HG03354 (cell line): ENCODE results near the gene PDE9A.

Source experiments
- ATAC-seq: cut with Tn5 transposase; IDR thresholded peaks from one replicate; pipeline ENCODE4 v1.9.1; 2021; ENCODE audit warnings: mild to moderate bottlenecking; ENCODE audit not compliant: unreplicated experiment, poor library complexity, severe bottlenecking

Gene PDE9A

GRCh38 chr21:42668298-42668992 lies 15.0 kb downstream of the PDE9A start:
- ATAC-seq, result no peak

DNA sequence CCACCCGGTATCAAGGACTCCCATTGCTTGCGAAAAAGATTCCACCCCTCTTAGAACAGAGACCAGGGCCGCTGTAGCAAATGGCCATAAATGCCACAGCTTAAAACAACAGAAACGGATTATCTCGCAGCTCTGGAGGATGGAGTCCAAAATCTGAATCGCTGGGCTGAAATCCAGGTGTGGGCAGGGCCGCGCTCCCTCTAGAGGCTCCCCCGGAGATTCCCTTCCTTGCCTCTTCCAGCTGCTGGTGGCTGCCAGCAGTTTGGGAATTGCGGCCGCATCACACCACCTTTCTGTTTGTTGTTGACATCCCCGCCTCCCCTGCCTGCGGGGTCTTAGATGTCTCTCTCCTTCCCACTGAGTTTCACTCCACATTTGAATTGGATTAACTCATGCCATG lies 15.6 kb downstream of the PDE9A start:
- no peak for ATAC-seq

DNA sequence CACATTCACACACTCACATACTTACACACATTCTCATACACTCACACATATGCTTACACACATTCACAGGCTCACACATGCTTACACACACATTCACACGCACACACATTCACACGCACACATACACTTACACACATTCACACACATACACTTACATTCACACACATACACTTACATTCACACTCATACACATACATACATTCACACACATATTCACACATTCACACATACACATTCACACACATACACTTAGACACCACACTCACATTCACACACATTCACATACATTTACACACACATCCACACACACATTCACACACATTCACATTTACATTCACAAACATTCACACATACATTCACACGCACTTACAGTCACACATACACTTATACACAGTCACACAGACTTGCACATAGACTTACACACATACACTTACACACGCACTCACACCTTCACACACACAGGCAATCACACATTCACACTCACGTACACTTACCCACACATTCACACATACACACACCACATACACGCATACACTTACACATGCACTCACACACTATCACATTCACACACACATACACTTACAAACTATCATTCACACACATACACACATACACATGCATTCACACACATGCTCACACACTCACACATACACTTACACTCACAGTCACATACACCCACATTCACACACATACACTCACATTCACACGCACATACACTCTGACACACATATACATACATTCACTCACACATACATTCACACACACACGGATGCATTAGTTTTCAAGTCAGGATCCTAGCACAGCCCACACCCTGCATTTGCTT lies 16.8 kb downstream of the PDE9A start:
- no peak for ATAC-seq

DNA sequence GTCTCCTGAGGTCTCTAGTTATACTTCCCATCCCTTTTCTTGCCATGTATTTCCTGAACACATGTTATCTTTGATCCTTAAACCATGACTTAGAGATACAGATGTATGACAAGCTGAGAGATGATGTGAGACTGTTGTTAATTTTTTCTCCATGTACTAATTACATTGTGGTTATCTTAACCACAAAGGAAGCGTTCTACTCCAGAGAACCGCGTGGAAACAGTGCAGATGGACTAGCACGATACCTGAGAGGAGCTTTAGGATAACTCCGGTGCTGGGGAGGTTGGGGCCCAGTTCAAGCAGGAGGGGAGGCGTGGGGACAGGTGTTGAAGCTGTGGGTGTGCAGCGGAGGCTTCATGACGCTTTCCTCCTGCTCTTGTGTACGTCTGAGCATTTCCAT lies 17.5 kb downstream of the PDE9A start:
- no peak for ATAC-seq

DNA sequence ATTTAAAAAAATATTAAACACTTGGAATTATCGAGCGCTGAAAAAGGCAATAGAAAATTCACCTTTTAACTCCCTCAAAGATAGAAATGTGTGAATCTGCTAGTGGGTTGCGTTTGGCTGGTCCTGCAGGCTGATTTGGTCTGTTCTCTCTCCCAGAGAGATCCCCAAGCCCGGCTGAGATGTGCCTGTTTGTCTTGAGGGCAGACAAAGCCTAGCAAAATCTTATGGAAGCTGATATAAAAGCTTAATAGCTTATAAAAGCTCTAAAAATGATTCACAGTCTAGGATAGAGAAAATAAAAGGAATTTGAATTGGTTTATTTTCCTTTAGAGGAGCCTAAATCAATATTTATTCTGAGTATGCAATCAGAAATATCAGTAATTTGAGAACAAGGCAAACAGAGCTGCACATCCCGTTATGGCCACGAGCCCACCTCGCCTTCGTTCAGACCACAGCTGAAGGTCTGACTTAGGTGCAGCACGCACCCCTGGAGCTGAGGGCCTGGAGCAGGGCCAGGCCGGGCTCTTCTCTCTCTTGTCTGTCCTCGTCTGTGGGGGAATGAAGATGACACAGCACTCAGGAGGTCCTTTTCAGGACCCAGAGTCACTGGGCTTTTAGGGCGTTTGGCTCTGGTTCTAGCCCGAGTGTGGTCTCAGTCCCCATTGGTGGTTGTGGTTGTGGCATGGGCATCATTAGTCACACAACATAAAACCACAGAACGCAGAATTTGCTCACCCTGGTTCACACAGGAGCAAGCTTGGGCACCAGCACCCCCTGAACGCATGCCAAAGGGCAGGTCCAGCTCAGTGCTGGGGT lies 18.6 kb downstream of the PDE9A start:
- ATAC-seq, result no peak

DNA sequence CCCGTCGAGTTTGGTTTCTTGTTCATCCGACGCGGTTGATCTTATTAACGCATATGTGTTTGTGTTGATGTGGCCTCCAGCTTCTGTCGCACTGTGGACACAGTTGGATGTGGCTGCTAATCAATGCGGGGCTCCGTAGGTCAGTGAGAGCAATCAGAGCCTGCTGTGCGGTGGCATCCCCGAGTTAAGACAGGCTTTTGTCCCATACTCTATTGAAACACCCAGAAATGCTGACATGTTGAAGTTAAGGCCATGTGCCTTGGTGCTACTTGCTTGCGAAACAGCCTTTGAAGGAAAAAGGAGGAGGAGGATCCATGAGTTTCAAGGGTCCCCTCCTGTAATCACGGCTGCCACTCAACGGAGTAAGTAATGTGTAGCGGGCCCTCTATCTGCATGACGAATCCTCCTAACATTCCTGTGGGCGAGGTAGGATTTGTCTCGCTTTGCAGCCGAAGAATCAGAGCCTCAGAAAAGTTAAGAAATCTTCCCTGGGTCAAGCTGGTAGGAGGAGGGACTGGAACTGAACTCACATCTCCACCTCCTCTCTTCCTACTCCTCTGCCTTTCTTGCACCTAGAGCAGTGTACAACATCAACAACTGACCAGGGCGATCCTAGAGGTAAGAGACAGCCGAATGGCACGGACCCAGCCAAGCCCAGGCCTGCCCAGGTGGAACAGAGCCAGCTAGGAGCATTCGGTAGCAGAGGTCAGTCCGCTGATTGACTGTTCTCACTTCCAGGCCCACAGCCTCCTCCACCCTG lies 19.5 kb downstream of the PDE9A start:
- no peak for ATAC-seq

- no peak for ATAC-seq
Observed at GRCh38 chr21:42673633-42674328, 20.4 kb downstream of the PDE9A start.

- no peak for ATAC-seq
Observed at GRCh38 chr21:42674351-42674940, 21.0 kb downstream of the PDE9A start.

DNA sequence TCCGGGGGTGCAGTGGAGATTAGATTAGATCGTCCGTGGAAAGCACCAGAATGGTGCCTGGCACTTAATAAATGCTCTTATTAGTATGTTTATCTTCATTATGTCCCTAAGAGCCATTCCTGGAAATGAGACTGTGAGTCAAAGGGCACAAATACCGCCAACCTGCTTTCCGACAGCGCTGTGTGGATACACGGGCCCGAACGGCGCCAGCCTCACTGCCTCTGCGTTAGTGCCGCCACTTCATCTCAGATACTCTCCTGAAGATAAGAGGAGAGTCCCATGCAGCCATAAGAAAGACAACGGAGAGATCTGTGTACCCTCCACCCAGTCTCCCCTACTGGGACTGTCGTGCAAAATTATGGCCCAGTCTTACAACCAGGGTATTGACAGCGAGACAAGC lies 22.0 kb downstream of the PDE9A start:
- no peak for ATAC-seq

GRCh38 chr21:42676808-42677207 lies 23.4 kb downstream of the PDE9A start:
- ATAC-seq, result no peak

GRCh38 chr21:42677339-42678321 lies 24.2 kb downstream of the PDE9A start:
- no peak for ATAC-seq

DNA sequence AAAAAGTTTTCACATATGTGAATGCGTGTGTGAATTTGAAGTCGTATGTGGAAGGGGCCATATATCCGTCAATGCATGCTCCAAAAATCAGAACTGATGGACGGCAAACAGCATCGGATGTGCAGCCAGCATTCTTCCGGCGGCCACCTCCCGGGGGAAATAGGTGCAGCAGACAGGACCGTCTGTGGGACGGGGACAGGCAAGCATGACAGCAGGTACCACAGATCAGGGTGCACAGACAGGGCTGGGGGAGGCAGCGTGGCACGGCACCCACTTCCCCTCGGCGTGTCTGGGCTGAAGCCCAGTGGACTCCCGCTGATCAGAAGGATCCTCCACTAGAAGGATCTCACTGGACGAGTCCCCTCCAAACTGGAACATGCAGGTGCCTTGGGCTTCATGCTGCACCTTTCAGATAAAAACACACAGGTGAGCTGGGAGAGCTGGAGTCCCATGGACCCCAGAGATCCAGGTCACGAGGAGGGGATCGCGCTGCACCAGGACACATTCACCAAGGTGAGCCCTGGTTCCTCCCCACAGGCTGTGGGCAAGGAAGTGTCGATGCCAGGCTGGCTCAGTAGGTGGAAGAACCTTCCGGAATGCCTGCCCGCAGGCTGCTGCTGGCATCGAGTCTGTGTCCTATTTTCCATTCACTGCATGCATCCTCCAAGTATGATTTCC lies 25.3 kb downstream of the PDE9A start:
- no peak for ATAC-seq

DNA sequence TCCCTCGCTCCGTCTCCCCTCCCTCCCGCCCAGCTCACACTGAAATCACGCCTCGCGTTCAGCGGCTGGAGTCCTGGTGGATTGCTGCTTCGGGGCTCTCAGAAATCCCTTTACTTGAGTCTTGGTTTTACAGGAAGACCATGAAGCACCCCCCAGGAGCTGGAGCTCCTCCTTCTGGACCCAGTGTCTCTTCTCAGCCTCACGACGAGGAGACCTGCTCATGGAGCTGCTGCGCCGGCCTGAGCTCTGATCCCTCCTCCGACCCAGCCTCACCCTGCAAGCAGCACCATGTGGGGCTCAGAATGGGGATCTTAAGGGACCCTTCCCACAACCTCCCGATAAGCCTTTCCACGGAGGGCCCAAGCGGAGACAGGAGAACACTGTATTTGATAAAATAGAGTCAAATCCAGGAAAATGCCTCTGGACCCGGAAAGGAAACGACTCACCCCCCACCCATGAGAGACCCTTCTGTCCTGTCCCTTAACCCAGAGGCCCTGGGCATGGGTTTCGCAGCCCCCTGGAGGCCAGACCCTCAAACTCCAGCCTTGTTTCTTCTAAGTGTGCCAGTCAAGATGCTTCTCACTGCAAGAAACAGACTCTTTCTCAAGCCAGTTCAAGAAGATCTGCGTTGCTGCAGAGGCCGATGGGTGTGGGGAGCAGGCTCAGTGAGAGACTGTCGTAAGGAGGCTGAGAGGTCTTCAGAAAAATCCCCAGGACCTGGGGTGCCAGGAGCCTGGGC lies 26.1 kb downstream of the PDE9A start:
- no peak for ATAC-seq

DNA sequence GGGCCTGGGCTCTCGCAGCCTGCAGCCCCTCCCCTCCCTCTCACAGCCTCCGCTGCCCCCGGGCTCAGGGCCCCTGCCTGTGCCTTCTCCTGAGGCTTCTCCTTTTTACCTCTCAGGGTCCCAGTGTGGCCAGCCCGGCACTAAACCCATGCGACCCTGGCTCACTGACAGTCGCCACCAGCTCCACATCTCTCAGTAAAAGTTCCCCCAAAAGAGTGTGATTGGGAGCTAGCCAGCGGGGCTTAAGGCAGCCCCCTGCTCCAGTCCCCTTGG lies 26.6 kb downstream of the PDE9A start:
- no peak for ATAC-seq

DNA sequence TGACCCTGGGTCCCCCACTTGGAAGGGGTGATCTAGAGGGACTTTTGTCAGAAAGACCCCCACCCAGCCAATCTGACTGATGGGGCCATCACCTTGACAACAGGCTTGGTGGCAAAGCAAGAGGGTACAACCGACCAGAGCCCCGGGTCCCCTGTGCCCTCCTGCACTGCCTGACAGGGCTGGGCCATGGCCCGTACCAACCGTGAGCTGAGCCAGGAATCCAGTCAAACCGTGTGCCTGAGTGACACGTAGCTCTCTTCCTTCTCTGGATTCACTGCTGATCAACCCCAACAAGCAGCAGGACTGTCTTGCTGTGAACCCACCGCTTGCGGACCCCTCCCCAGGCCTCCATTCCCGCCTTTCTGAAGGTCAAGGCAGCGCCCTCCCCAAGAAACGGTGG lies 27.0 kb downstream of the PDE9A start:
- ATAC-seq, result no peak

GRCh38 chr21:42681296-42682206 lies 28.1 kb downstream of the PDE9A start:
- no peak for ATAC-seq
